Thyroid gland (tissue), 4 donors: ENCODE data around the gene WDR7. TPM values are rescaled to one million over a fixed set of nuclear protein-coding genes. Genes with fewer than 3 reads are reported as not detected.

Source experiments
- DNase-seq, 2 donors: peaks; one replicate each; pipeline ENCODE4 v3.0.0-alpha.2; 2019
- H3K27ac ChIP-seq, 3 donors: fragments of 200-600 bp; sonication (generic); 1 replicate in 2 of 3; 2 replicates in 1 of 3; pipeline ENCODE4 v1.5.1; 2016 to 2019; ENCODE audit warnings: mild to moderate bottlenecking in 1 of 3, moderate library complexity in 1 of 3
- H3K27me3 ChIP-seq: fragments of 200-600 bp; sonication (generic); one replicate; pipeline ENCODE4 v1.5.1; 2019
- H3K36me3 ChIP-seq, 2 donors: fragments of 200-600 bp; sonication (generic); one replicate each; pipeline ENCODE4 v1.5.1; 2016 to 2019
- H3K4me1 ChIP-seq, 2 donors: fragments of 200-600 bp; sonication (generic); one replicate each; pipeline ENCODE4 v1.5.1; 2017 to 2019
- H3K4me3 ChIP-seq, 3 donors: fragments of 200-600 bp; sonication (generic); replicated peaks in 1 of 3; 1 replicate in 2 of 3; 2 replicates in 1 of 3; pipeline ENCODE4 v1.5.1; 2016; ENCODE audit warnings: mild to moderate bottlenecking in 1 of 3
- H3K9me3 ChIP-seq: fragments of 200-600 bp; sonication (generic); one replicate; pipeline ENCODE4 v1.5.1; 2017
- CTCF ChIP-seq, 6 experiments: fragments of 200-600 bp in 3 of 6; fragments of 450-650 bp in 3 of 6; sonication (generic) in 3 of 6; IDR thresholded peaks; one replicate each; pipeline ENCODE4 v1.5.1; 2016 to 2019; ENCODE audit warnings: antibody characterized with exemption in 6 of 6, mild to moderate bottlenecking in 2 of 6, inconsistent platforms in 1 of 6, moderate library complexity in 1 of 6
- POLR2A ChIP-seq, 2 donors: fragments of 450-650 bp; IDR thresholded peaks; one replicate each; pipeline ENCODE4 v1.6.1; 2017; ENCODE audit warnings: antibody characterized with exemption in 2 of 2, mild to moderate bottlenecking in 2 of 2, moderate library complexity in 1 of 2
- WGBS, 2 donors: methylation state at CpG; one replicate each; pipeline ENCODE4 v1.1.5; 2017; 5-methylcytosine and 5-hydroxymethylcytosine counted together
- intact Hi-C: fragments of 100-400 bp; cut with DNase I; formaldehyde crosslinking; loops from one replicate; pipeline ENCODE4 v1.15.1; 2023
- small RNA-seq: library from RNA; depleted of rRNA; stranded (forward); fragments of <200 nt; gene quantifications from one replicate; pipeline ENCODE3, GENCODE V24; 2016
- total RNA-seq, 4 donors: library from RNA; depleted of rRNA; stranded (reverse); fragments of >200 nt; gene quantifications; one replicate each; pipeline ENCODE4 v1.2.3, GENCODE V29; 2016

WDR7 gene
- total RNA-seq, 4 donors from 2014 or later: 42.0 to 88.8 (median 49.6) TPM

DNA sequence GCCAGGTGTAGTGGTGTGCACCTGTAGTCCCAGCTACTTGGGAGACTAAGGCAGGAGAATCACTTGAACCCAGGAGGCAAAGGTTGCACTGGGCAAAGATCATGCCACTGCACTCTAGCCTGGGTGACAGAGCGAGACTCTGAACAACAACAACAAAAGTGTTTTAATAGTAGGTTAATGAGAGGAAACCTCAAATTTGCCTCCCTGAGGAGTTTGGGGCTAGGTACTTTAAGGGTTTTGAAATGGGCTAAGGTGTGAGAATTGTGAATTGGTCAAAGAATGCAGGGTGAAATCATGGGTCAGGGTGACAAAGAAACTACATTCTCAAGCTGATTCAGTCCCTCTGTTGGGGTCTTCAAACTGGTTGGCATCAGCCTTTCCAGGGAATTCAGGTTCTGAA lies 435.0 kb downstream of the WDR7 start:
- intact Hi-C loops: no loop called here
- H3K4me1 ChIP-seq: no peaks in the 10 kb centered on the region
- no peak overlapping the region for H3K27ac ChIP-seq
- no peak for DNase-seq
- H3K36me3 ChIP-seq: no peaks in the 10 kb centered on the region
- 94 to 97% methylated on average over 1 of the region's 1 CpG for WGBS, 2 donors
- no peaks in the 10 kb centered on the region for H3K9me3 ChIP-seq
- H3K27me3 ChIP-seq: no peaks in the 10 kb centered on the region
- TF ChIP-seq CTCF (IDR thresholded peaks at IDR 0.05) (no peak), POLR2A (IDR thresholded peaks at IDR 0.05) (no peak)
- no peak overlapping the region for H3K4me3 ChIP-seq

Small RNA genes within 50 kb of the gene (small RNA-seq; reads per million reads assigned to genes)
- not detected for gene RF00012
- gene RF00019: not detected

Other genes starting within 250 kb of the WDR7 start
- 100 to 1,000 TPM; 151 to 242 (median 168) TPM for gene TXNL1, start 12.8 kb upstream of the WDR7 start, total RNA-seq